ENCODE data around the gene PLXNB1.

DNA sequence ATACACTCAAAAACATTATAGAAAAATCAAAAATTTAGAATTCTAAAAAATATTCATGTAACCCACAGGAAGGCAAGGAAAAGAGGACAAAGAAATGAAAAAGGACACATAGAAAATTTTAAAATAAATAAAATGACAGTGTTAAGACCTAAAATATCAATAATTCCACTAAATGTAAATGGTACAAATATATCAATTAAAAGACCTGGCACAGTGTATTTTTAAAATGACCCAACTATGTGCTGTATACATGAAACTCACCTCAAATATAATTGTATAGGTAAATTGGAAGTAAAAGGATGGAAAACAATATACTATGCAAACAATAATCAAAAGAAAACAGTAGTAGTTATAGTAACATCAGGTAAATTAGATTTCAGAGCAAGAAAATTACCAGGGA is 68.0 kb downstream of the PLXNB1 start:
- TF ChIP-seq POLR2AphosphoS5 (IDR thresholded peaks at IDR 0.05; ENCODE audit: low read depth, low read length) (no peak), SIN3A (IDR thresholded peaks at IDR 0.05; ENCODE audit: borderline replicate concordance, insufficient read depth, low read length) (no peak)

All from PFSK-1 (cell line).